ENCODE results near the gene ANKIB1.

- no peak for TF ChIP-seq CTCF (IDR thresholded peaks at IDR 0.05; ENCODE audit: insufficient read depth, low read length)
- no peak for TF ChIP-seq GABPA (IDR thresholded peaks at IDR 0.05; ENCODE audit: low read depth)
- no peak for TF ChIP-seq POLR2AphosphoS5 (IDR thresholded peaks at IDR 0.05; ENCODE audit: low read depth)
These were observed 13.3 kb downstream of the ANKIB1 start for GRCh38 chr7:92259062-92259461.

All from HL-60 (cell line).